UCSD-AML1 (cell line): ENCODE measurements around the gene AGPAT1.
"Not testable (repeated sequence)": the region's sequence is repeated elsewhere in the genome, so short reads cannot be mapped to it uniquely, and the experiment has no call there.

ENCODE experiments used
- DNase-seq: peaks from one replicate; lab custom pipeline; 2025; ENCODE audit not compliant: unreplicated experiment; lab: John Stamatoyannopoulos, UW

The AGPAT1 gene

GRCh38 chr6:32151181-32151862, 24.6 kb downstream of the AGPAT1 start:
- no peak for DNase-seq

GRCh38 chr6:32149932-32150870, 25.7 kb downstream of the AGPAT1 start:
- no peak for DNase-seq

- no peak for DNase-seq
Measured at GRCh38 chr6:32149092-32149755, 26.7 kb downstream of the AGPAT1 start.

GRCh38 chr6:32148289-32149091, 27.4 kb downstream of the AGPAT1 start:
- DNase-seq, result no peak

- DNase-seq, result no peak
Measured at GRCh38 chr6:32147401-32148132, 28.3 kb downstream of the AGPAT1 start.

GRCh38 chr6:32146687-32147086, 29.2 kb downstream of the AGPAT1 start:
- DNase-seq, result no peak

GRCh38 chr6:32146287-32146686, 29.6 kb downstream of the AGPAT1 start:
- no peak for DNase-seq

GRCh38 chr6:32144238-32144637, 31.6 kb downstream of the AGPAT1 start:
- DNase-seq, result not testable (repeated sequence)

- DNase-seq, result no peak
Measured at GRCh38 chr6:32140420-32141046, 35.4 kb downstream of the AGPAT1 start.

- no peak for DNase-seq
Measured at GRCh38 chr6:32139590-32139989, 36.3 kb downstream of the AGPAT1 start.

- DNase-seq, result no peak
Measured at GRCh38 chr6:32137454-32137853, 38.4 kb downstream of the AGPAT1 start.

GRCh38 chr6:32133786-32134185, 42.1 kb downstream of the AGPAT1 start:
- no peak for DNase-seq

- DNase-seq, result no peak
Measured at GRCh38 chr6:32132110-32132509, 43.8 kb downstream of the AGPAT1 start.

GRCh38 chr6:32131439-32131948, 44.4 kb downstream of the AGPAT1 start:
- no peak for DNase-seq

GRCh38 chr6:32129297-32130088, 46.4 kb downstream of the AGPAT1 start:
- no peak for DNase-seq

GRCh38 chr6:32128751-32129296, 47.1 kb downstream of the AGPAT1 start:
- DNase-seq, result no peak

GRCh38 chr6:32127717-32128592, 47.9 kb downstream of the AGPAT1 start, which contains the start of gene ATF6B:
ATF6B (minus strand) TSS chr6:32128246; CDS start chr6:32128207, 39 bp downstream.
- peak; percentile 95 for DNase-seq
